DND-41 (cell line): Measurements from ENCODE around the gene CELF6.
A peak's percentile ranks its signal among the peaks of the same experiment; 100 is the strongest.

Source experiments
- ATAC-seq: fragments of 200-7000 bp; cut with Tn5 transposase; 3 replicates; pipeline ENCODE4 v1.9.1; 2021; ENCODE audit warnings: low read depth; ENCODE audit not compliant: insufficient read depth
- DNase-seq: peaks from one replicate; pipeline ENCODE4 v3.0.0-alpha.2; 2020
- H2AFZ ChIP-seq: 2 replicates; pipeline ENCODE4 v1.6.0; 2012; ENCODE audit warnings: low read depth, low read length
- H3K27ac ChIP-seq: 2 replicates; pipeline ENCODE4 v1.5.1; 2012; ENCODE audit warnings: low read length, inconsistent platforms
- H3K27me3 ChIP-seq: fragments of 200-600 bp; sonication (generic); 2 replicates; pipeline ENCODE4 v1.6.0; 2012; ENCODE audit warnings: low read length, mild to moderate bottlenecking, inconsistent platforms; ENCODE audit not compliant: insufficient read depth, poor library complexity
- H3K36me3 ChIP-seq: 2 replicates; pipeline ENCODE4 v1.5.1; 2012; ENCODE audit warnings: low read length, inconsistent platforms; ENCODE audit not compliant: insufficient read depth
- H3K4me1 ChIP-seq: 2 replicates; pipeline ENCODE4 v1.5.1; 2012; ENCODE audit warnings: mild to moderate bottlenecking, low read length; ENCODE audit not compliant: insufficient read depth
- H3K4me2 ChIP-seq: 2 replicates; pipeline ENCODE4 v1.6.0; 2012; ENCODE audit warnings: mild to moderate bottlenecking, moderate library complexity, low read length, inconsistent platforms; ENCODE audit not compliant: insufficient read depth
- H3K4me3 ChIP-seq, 2 experiments: fragments of 200-600 bp in 1 of 2; shearing (Covaris generic) in 1 of 2; 2 replicates each; pipeline ENCODE4 v1.5.1; 2012 to 2016; ENCODE audit warnings: inconsistent platforms in 2 of 2, low read length in 2 of 2, mild to moderate bottlenecking in 2 of 2, low read depth in 1 of 2, moderate library complexity in 1 of 2
- H3K79me2 ChIP-seq: 2 replicates; pipeline ENCODE4 v1.6.0; 2012; ENCODE audit warnings: low read length, inconsistent platforms; ENCODE audit not compliant: insufficient read depth
- H3K9ac ChIP-seq: 2 replicates; pipeline ENCODE4 v1.6.0; 2012; ENCODE audit warnings: low read depth, mild to moderate bottlenecking, inconsistent platforms, low read length, moderate library complexity
- H3K9me3 ChIP-seq: 2 replicates; pipeline ENCODE4 v1.5.1; 2012; ENCODE audit warnings: low read length, moderate library complexity, mild to moderate bottlenecking, inconsistent platforms; ENCODE audit not compliant: insufficient read depth, severe bottlenecking
- H4K20me1 ChIP-seq: 2 replicates; pipeline ENCODE4 v1.6.0; 2012; ENCODE audit warnings: low read length; ENCODE audit not compliant: insufficient read depth
- EZH2 ChIP-seq: IDR thresholded peaks from 3 replicates; pipeline ENCODE4 v1.6.1; 2012; ENCODE audit warnings: borderline replicate concordance, low read depth, mild to moderate bottlenecking, moderate library complexity, low read length, inconsistent platforms; ENCODE audit not compliant: severe bottlenecking
- TF ChIP-seq, protein P1 (sequence below): IDR thresholded peaks from 2 replicates; pipeline ENCODE4 v1.5.1; 2012; ENCODE audit warnings: borderline replicate concordance, low read length, moderate library complexity, mild to moderate bottlenecking; ENCODE audit not compliant: poor library complexity, severe bottlenecking; ENCODE audit errors: extremely low read depth

The CELF6 gene

DNA sequence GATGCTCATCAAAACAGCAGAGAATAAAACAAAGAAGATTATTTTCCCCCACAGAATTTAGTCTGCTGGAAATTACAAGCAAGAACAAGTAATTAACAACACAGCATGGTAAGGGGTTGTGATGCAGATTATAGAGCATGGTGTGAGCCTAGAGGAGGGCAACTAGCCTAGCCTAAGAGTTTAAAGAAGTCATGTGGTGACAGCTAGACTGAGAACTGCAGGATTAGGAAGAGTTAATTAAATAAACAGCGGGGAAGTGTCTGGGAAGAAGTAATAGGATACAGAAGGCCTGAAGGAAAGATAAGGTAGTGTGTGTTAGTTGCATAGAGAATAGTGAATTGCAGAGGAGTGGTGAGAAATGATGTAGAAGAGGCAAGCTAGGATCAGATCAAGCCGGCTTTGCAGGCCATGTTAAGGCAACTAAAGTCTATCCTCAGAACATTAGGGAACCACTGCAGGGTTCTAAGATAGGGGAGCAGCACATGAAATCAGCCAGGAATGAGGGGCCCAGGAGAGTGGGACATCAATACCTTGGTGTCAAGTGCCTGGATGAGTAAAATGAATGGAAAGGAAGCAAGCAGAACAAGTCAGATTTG, 77.1 kb downstream of the CELF6 start:
- Histone ChIP-seq H4K20me1 (no peaks in the 10 kb centered on the region), H3K27ac (no peak overlapping the region), H3K4me1 (peaks cover 9% of the 10 kb centered on the region), H3K9ac (no peak overlapping the region), H3K4me2 (no peak overlapping the region), H3K9me3 (no peaks in the 10 kb centered on the region), H3K27me3 (no peaks in the 10 kb centered on the region), H3K4me3 (no peak overlapping the region), H3K79me2 (no peaks in the 10 kb centered on the region), H2AFZ (no peak overlapping the region), H3K36me3 (peaks cover 50% of the 10 kb centered on the region)
- TF ChIP-seq, protein P1, sequence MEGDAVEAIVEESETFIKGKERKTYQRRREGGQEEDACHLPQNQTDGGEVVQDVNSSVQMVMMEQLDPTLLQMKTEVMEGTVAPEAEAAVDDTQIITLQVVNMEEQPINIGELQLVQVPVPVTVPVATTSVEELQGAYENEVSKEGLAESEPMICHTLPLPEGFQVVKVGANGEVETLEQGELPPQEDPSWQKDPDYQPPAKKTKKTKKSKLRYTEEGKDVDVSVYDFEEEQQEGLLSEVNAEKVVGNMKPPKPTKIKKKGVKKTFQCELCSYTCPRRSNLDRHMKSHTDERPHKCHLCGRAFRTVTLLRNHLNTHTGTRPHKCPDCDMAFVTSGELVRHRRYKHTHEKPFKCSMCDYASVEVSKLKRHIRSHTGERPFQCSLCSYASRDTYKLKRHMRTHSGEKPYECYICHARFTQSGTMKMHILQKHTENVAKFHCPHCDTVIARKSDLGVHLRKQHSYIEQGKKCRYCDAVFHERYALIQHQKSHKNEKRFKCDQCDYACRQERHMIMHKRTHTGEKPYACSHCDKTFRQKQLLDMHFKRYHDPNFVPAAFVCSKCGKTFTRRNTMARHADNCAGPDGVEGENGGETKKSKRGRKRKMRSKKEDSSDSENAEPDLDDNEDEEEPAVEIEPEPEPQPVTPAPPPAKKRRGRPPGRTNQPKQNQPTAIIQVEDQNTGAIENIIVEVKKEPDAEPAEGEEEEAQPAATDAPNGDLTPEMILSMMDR = no peak
- no peak for TF ChIP-seq EZH2
- DNase-seq (no peak), ATAC-seq (no peak)

- Histone ChIP-seq H3K9me3 (no peaks in the 10 kb centered on the region), H3K9ac (no peak overlapping the region), H2AFZ (no peak overlapping the region), H3K79me2 (no peaks in the 10 kb centered on the region), H3K4me2 (no peak overlapping the region), H3K27ac (no peak overlapping the region), H3K4me3 (no peak overlapping the region), H3K36me3 (peaks cover 45% of the 10 kb centered on the region), H3K4me1 (peaks cover 28% of the 10 kb centered on the region), H3K27me3 (no peaks in the 10 kb centered on the region), H4K20me1 (no peaks in the 10 kb centered on the region)
- no peak for ATAC-seq
- no peak for DNase-seq
- TF ChIP-seq, protein P1 = no peak
- TF ChIP-seq EZH2 = no peak
These were observed 80.3 kb downstream of the CELF6 start for GRCh38 chr15:72239652-72240051.

- H3K4me1 ChIP-seq = peaks cover 28% of the 10 kb centered on the region
- TF ChIP-seq, protein P1 = no peak
- TF ChIP-seq EZH2 = no peak
- H3K9me3 ChIP-seq = no peaks in the 10 kb centered on the region
- H3K36me3 ChIP-seq = peaks cover 35% of the 10 kb centered on the region
- no peak overlapping the region for H3K4me2 ChIP-seq
- no peaks in the 10 kb centered on the region for H4K20me1 ChIP-seq
- ATAC-seq (no peak), DNase-seq (no peak)
- no peak overlapping the region for H3K4me3 ChIP-seq
- H3K27ac ChIP-seq = peak overlapping the region; percentile 51; the same call in 1 of the 2 replicates
- no peaks in the 10 kb centered on the region for H3K27me3 ChIP-seq
- no peaks in the 10 kb centered on the region for H3K79me2 ChIP-seq
- no peak overlapping the region for H2AFZ ChIP-seq
- H3K9ac ChIP-seq = no peak overlapping the region
These were observed 81.4 kb downstream of the CELF6 start for GRCh38 chr15:72238586-72238985.
